ENCODE data around the gene SERPINI1. TPM values are rescaled to one million over a fixed set of nuclear protein-coding genes. Genes with fewer than 3 reads are reported as not detected.

SERPINI1 gene
- polyA plus RNA-seq, 12 donors = 6.0 to 17.3 (median 9.2) TPM; not detected in 2

GRCh38 chr3:167733961-167734497 lies 1.5 kb upstream of the SERPINI1 start:
- DNase-seq = no peak

GRCh38 chr3:167734498-167735232 lies 856 bp upstream of the SERPINI1 start, which contains the start of gene PDCD10:
Gene PDCD10 (minus strand): TSS chr3:167734892. CDS start chr3:167720157, 14,735 bp downstream.
- DNase-seq = peak; percentile 97

- no peak for DNase-seq
Observed at GRCh38 chr3:167736264-167736787, 805 bp downstream of the SERPINI1 start.

GRCh38 chr3:167736997-167737396 lies 1.5 kb downstream of the SERPINI1 start:
- DNase-seq = no peak

- no peak for DNase-seq
Observed at GRCh38 chr3:167738037-167738436, 2.5 kb downstream of the SERPINI1 start.

- no peak for DNase-seq
Observed at GRCh38 chr3:167739190-167739810, 3.8 kb downstream of the SERPINI1 start.

GRCh38 chr3:167740961-167741587 lies 5.6 kb downstream of the SERPINI1 start:
- no peak for DNase-seq

- DNase-seq = no peak
Observed at GRCh38 chr3:167742338-167742737, 6.8 kb downstream of the SERPINI1 start.

- no peak for DNase-seq
Observed at GRCh38 chr3:167743799-167744198, 8.3 kb downstream of the SERPINI1 start.

- DNase-seq = no peak
Observed at GRCh38 chr3:167749209-167749608, 13.7 kb downstream of the SERPINI1 start.

- no peak for DNase-seq
Observed at GRCh38 chr3:167749728-167750127, 14.2 kb downstream of the SERPINI1 start.

GRCh38 chr3:167750272-167750971 lies 14.9 kb downstream of the SERPINI1 start:
- DNase-seq = no peak

- no peak for DNase-seq
Observed at GRCh38 chr3:167754049-167754448, 18.5 kb downstream of the SERPINI1 start.

- no peak for DNase-seq
Observed at GRCh38 chr3:167761302-167761701, 25.8 kb downstream of the SERPINI1 start.

GRCh38 chr3:167762296-167762695 lies 26.8 kb downstream of the SERPINI1 start:
- DNase-seq = no peak

- DNase-seq = no peak
Observed at GRCh38 chr3:167772992-167773391, 37.5 kb downstream of the SERPINI1 start.

GRCh38 chr3:167773584-167773983 lies 38.1 kb downstream of the SERPINI1 start:
- no peak for DNase-seq

- DNase-seq = no peak
Observed at GRCh38 chr3:167776066-167776685, 40.7 kb downstream of the SERPINI1 start.

GRCh38 chr3:167777356-167777755 lies 41.8 kb downstream of the SERPINI1 start:
- DNase-seq = no peak

GRCh38 chr3:167780214-167780883 lies 44.8 kb downstream of the SERPINI1 start:
- DNase-seq = no peak

- no peak for DNase-seq
Observed at GRCh38 chr3:167783781-167784180, 48.3 kb downstream of the SERPINI1 start.
